HG03108 (cell line): Measurements from ENCODE around the gene LMBRD1.
A peak's percentile ranks its signal among the peaks of the same experiment; 100 is the strongest.
"Not testable (repeated sequence)": the region's sequence is repeated elsewhere in the genome, so short reads cannot be mapped to it uniquely, and the experiment has no call there.

Experiments used
- ATAC-seq: cut with Tn5 transposase; IDR thresholded peaks from one replicate; pipeline ENCODE4 v1.9.1; 2021; ENCODE audit warnings: moderate library complexity; ENCODE audit not compliant: unreplicated experiment

The LMBRD1 gene

DNA sequence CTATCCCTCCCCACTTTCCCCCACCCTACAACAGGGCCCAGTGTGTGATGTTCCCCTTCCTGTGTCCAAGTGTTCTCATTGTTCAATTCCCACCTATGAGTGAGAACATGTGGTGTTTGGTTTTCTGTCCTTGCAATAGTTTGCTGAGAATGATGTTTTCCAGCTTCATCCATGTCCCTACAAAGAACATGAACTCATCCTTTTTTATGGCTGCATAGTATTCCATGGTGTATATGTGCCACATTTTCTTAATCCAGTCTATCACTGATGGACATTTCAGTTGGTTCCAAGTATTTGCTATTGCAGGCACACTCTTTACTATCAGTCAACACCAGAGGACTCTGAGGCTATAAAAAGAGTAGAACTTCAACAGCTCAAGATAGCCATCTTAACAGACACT is 2.0 kb upstream of the LMBRD1 start:
- not testable (repeated sequence) for ATAC-seq

DNA sequence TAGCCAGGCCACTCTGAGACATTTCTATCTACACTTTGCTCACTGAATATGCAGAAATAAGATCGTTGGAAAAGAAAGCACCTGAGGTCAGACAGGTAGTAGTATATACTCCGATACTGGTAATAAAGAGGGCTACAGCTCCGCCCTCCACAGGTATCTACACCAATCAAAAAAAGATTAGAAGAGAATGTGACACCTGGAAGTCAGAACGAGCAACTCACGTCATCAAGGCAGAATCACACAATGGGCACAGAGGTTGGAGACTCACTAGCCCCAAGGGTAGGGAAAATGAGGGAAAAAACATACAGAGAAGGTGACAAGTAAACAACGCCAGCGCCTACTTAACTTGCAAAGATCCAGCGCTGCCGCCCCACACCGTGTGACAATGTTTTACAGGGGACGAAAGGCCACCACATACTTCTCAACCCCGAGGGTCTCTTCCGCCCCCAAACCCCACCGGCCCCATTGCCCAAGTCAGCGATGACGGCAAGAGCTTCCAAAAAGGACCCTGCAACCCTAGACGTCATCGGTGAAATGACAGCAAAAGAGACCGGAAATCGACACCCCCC is 653 bp downstream of the LMBRD1 start:
- ATAC-seq, result peak; percentile 28

DNA sequence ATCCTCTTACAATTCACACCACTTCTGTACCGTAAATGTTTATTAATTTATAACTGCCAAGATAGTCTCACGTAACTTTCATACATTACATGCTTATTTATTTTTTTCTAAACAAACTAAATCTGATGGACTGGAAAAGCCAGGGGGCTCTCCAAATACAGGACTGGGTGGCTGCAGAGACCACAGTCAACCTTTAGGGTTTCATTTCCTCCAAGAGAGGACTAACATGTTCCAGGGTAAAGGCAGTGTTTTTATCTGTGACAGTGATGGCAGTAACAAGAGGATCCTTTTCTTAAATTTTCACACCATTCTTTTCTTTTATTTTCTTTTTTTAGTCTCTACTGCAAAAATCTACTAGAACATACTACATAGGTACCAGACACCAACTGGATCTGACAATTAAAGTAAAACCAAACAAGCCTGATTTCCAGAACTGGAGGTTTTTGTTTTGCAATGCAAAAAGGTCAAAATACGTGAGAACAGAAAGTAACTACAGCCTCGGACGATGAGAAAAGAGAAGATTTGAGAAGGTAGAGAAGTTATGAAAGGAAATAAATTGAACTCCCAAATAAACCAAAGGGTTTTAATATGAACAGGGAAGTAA is 1.2 kb downstream of the LMBRD1 start:
- peak; percentile 39 for ATAC-seq

DNA sequence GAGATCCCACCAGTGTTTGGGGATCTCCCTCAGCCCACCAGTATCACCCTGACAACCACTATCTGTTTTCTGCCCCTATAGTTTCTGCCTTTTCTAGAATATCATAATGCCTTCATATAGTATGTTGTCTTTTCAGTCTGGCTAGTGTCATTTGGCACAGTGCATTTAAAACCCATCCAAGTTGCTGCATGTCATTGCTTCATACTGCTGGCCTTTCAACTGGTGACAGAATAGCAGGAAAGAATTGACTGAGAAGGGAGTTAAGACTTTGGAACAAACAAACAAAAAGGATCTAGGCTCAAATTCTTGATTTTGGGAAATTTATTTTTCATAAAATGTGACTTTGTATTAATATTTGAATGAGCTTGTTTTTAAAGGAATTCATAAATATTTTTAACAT is 4.5 kb downstream of the LMBRD1 start:
- ATAC-seq, result no peak

DNA sequence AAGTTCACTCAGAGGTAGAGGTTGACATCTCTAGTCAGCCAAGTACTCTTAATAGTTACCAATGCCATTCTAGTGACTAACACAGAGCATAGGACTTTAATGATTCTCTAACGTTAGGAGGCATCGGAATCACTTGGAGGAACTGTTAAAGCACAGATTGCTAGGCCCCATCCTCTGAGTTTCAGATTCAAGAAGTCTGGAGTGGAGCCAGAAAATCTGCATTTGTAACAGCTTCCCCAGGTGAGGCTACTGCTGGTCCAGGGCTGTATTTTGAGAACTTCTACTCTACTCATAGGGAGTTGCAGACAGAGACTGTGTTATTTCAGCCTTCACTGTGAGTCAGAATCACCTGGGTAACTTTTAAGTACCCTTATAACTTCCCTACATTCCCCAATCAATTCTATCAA is 5.7 kb downstream of the LMBRD1 start:
- ATAC-seq, result peak; percentile 36

DNA sequence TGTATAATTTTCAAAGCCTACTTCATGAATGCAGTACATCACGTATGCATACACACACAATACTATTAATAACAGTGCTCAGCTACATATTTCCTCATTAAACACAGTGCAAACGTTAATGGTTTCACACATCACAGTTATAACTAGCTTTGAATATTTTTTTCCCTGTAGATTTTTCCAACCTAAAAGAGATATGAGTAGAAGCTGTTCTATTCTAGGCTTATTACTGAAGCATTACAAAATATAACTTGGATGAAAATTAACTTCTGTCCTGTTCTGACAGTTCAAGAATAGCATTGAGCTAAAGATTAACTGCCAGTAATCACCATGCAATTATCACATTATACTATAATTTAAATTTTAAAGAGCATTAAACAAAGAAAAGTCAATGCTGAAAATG is 6.2 kb downstream of the LMBRD1 start:
- peak; percentile 15 for ATAC-seq

DNA sequence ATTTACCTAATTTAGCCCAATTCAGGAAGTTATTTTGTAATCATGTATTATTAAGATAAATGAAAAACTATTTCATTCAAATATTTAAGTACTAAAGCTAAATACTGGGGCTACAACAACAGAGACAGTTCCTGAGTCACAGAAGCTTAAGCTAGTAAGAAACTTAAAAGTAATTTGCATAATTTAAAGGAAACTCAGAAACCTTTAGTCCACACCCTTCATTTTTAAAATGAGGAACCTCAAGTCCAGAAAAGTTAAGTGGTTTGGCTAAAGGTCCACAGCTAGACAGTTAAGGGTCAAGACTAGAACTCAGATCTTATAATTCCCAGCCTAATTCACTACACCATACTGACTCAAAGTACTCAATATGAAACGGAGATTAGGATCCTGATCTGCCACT is 7.2 kb downstream of the LMBRD1 start:
- ATAC-seq, result no peak

DNA sequence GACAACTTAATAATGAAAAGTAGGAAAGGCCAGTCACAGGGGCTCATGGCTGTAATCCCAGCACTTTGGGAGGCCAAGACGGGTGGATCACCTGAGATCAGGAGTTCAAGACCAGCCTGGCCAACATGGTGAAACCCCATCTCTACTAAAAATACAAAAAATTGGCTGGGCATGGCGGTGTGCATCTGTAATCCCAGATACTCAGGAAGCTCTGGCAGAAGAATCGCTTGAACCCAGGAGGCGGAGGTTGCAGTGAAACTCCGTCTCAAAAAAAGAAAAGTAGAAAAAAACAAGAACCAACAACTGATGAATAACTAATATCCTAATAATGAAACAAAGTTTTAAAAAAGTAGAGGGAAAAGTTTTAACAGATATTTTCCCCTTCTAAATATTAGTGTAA is 9.4 kb downstream of the LMBRD1 start:
- ATAC-seq, result not testable (repeated sequence)

DNA sequence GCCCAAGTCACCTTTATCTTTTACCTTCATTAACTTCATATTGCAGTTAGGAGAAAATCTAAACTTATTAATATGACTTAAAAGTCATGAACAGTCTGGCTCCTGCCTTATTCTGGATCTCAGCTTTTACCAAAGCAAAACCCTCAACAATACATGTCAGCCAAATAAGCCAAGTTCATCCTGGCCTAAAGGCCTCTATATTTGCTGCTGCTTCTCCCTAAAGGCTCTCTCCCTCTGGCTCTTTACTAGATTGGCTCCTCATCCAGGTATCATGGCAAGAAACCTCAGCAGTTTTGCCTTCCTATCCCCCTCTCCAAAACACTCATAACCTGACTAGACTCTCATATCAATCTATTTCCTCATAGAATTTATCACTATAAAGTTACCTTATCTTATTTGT is 11.1 kb downstream of the LMBRD1 start:
- ATAC-seq, result no peak

DNA sequence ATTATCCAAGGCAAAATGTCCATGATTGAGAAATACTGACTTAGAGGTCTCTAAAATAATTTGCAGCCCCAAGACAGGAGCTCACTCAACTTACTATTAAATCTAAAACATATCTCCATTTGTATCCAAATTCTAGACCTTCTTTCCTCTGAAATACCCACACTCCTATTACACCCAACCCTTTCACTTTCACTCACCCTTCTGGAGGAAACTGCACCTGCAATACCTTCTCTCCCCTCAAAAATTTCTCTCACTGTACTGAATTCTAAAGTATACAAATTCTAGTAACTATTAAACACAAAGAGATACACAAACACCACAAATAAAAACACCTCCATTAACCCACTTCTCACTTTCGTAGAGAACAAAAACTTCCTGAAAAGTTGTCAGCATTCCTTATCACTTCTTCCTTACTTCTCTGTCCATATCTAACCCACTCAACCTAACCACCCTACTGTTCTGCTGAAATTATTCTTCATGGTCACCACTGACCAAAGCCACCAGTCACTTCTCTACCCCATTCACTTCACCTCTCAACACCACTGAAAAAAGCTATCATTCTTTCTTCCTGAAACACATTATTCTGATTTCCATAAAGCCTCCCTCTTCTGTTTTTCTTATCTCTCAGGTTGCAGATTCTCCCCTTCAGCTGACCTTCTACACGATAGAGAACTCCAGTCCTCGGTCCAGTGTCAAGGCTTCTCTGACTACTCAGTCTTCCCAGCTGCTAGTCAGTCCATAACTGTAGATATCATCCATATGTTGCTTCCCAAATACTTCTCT is 12.0 kb downstream of the LMBRD1 start:
- ATAC-seq, result no peak

DNA sequence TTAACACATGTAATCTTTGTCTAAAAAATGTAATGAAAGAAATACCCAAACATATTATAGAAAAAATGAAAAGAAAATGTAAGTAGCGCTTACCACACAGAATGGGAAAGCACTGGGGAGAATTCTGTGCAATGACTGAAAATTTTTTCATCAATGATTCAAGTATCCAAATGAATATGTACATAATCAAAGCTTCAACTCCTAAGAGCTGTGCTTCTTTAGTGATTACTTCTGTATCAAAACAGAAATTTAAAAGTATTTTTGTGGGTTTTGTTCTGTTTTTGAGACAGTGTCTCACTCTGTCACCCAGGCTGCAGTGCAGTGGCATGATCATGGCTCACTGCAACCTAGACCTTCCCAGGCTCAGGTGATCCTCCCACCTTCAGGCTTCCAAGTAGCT is 13.7 kb downstream of the LMBRD1 start:
- no peak for ATAC-seq

DNA sequence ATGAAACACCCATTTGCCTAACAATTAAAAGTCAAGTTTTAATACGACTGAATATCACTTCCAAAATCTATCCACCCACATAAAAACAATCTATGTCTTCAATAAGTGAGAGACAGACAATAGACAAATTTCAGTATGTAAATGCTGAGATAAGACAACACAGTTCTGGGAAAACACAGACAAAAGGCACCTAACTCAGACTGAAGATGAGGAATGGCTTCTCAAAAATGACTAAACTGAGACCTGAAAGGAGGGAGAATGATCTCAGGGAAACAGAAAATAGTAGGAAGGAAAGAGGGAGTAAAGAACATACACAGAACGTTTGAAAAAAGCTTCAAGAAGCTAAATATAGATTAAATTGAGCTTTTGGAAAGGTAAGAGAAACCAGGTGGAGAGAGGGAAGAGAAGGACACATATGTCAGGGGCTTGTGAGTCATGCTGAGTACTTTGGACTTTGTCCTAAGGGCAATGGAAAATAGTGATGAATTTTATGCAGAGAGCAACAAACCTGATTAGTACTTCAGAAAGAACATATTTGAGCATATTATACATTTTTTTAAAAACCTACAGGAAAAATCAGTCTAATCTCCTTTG is 16.1 kb downstream of the LMBRD1 start:
- ATAC-seq, result no peak

DNA sequence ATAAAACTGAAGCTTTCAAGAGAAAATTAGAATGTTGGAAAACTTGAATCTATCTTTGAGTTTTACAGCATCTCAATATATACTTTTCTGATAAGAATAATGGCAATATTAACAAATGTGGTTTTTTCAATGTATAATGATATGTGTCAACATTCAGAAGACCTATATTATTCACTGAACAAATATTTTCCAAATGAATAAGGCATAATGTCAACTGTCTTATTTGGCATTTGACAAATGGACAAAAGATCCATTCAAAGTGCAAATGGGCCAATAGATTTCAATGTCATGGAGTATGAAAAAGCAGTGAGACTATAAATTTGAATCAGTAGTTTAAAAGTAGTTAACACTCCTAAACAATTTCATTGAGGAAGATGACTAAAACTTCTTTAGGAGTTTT is 20.9 kb downstream of the LMBRD1 start:
- ATAC-seq, result no peak

DNA sequence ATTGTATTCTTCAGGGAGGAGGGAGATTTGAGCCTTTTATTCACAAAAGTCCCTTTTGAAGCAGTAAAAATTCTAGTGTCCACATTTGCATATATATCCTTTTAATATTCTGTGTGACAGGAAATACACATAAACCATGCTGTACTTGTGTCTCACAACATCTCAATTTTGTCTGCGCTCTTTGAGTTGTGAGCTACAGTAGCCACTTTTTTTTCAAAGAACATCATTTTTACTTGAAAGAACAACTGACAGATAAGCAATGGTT is 21.3 kb downstream of the LMBRD1 start:
- ATAC-seq, result no peak

DNA sequence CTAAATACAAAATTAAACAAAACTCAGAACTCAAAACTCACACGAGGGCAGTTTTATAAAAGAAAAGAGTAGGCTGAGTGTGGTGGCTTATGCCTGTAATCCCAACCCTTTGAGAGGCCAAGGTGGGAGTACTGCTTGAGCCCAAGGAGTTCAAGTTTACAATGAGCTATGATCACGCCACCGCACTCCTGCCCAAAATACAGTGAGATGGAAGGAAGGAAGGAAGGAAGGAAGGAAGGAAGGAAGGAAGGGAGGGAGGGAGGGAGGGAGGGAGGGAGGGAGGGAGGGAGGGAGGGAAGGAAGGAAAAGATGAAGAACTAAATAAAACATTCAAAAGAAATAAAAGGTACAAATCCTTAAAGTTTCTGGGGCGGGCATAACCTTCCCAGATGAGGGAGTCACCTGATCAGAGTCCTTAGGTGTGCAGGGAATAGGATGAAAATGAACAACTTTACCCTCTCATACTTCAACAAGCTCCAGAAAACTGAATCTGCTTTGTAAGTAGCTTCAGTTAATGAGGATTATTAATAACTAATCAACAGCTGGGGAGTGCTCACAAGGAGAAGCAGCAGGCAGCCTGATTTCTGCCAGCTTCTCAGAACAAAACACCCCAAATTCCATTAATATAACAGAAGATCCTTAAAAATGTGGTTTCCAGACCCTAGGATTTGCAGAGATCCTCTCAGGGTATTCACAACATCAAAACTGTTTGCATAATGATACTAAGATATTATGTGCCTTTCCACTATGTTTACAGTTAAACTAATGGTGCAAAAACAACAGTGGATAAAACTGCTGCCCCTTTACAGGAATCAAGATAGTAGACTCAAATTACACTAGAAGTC is 21.8 kb downstream of the LMBRD1 start:
- ATAC-seq, result no peak

DNA sequence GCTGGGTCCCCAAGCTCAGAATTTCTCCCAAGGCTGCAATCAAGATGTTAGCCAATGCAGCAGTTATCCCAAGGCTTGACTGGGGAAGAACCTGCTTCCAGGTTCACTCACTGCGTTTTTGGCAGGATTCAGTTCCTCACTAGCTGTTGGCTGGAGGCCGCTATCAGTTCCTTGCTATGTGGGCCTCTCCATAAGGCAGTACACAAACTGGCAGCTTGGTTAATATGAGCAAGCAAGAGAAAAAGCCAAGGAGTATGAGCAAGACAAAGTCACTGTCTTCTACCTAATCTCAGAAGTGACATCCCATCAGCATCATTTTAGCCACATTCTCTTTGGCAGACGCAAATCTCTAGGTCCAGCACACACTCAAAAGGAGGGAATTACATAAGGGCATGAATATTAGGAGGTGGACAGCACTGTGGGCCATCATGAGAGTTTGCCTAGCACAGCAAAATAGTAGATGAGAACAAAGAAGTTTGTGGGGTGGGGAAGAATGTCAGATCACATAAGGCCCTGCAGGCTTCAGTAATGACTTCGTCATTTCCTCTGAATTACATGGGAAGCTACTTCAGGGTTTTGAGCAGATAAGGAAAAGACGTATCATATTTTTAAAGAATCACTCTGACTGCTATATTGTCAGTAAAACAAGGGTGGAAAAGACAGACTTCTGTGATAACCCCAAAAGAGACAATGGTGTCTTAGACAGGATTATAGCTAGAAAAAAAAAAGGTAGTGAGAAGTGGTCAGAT is 25.5 kb downstream of the LMBRD1 start:
- no peak for ATAC-seq

DNA sequence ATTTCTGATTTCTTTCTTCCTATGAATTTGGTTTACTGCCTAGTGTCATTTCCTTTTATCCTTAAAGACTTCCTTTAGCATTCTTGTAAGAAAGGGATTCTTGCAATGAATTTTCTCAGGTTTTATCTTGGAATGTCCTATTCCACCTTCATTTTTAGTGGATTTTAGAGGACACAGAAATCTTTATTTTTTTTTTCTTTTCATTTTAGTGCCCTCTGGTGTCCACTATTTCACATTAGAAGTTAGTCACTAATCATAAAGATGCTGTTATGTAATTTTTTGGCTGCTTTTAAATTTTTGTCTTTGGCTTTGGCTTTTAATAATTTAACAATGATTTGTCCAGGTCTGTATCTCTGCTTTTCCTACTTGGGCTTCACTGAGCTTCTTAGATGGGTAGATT is 28.1 kb downstream of the LMBRD1 start:
- ATAC-seq, result no peak

DNA sequence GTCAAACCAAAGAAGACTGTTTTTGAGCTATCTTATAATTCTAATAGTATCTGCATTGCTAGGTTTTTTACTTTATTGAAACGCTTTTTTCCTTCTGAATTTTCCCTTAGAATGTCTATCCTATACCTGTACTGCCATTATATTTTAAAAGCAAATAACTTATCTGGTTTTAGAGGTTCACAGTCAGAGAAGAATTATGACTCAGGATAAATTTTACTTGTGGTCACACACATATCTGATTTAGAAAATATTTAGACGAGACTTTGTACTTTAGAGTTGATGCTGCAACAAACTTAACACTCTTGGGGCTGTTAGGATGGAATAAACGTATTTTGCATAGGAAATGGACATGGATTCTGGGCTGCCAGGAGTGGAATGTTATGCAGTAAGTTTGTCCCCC is 33.0 kb downstream of the LMBRD1 start:
- ATAC-seq, result no peak

DNA sequence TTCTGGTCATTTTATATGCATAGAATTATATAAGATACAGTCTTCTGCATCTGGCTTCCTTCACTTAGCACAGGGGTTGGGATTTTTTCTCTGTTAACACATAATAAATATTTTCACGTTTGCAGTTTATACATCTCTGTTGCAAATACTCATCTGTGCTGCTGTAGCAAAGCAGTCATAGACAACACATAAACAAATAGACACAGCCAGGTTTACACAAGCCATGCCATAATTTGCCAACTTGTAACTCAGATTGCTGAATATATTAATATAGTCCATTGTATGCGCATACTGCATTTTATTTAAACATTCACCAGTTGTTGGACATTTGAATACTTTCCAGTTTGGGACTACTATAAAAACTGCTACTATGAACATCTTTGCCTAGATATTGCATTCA is 35.0 kb downstream of the LMBRD1 start:
- ATAC-seq, result no peak

DNA sequence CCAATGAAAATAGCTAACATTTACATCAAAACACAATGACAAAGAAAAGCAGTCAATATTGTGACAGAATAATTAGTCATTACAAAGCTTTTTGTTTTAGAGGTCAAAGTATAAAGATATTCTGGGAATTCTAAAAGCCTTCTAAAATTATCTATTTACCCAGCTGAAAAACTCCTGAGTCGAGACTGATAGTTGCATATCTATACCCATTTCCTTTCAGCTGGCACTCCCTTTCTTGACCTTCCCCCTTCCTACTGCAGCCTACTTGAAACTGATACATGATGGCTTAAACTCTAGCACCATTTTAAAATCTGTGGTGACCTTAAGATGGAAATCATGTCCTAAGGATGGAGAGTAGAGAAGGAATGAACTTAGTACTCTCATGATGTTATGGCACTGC is 38.6 kb downstream of the LMBRD1 start:
- ATAC-seq, result no peak

DNA sequence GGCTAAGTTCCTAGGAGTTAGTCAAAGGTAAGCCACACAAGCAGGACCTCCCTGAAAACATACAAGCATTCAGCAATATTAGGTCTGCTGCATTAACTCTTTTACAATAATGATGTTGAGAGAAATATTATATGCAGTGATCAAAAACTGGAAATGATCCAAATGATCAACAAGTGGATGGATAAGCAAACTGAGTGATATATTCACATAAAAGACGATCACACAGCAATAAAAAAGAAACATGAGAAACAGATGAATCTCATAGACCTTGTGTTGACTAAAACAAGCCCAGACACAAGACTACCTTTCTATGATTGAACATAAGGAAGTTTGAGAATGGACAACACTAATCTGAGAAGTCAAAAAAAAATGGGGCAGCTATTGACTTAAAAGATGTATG is 39.9 kb downstream of the LMBRD1 start:
- ATAC-seq, result no peak
